ENCODE measurements around the gene WEE1. TPM values are rescaled to one million over a fixed set of nuclear protein-coding genes. Genes with fewer than 3 reads are reported as not detected.
A peak's percentile ranks its signal among the peaks of the same experiment; 100 is the strongest.

Gene WEE1
- total RNA-seq, 1 donor from 2014 or later = 111 TPM

DNA sequence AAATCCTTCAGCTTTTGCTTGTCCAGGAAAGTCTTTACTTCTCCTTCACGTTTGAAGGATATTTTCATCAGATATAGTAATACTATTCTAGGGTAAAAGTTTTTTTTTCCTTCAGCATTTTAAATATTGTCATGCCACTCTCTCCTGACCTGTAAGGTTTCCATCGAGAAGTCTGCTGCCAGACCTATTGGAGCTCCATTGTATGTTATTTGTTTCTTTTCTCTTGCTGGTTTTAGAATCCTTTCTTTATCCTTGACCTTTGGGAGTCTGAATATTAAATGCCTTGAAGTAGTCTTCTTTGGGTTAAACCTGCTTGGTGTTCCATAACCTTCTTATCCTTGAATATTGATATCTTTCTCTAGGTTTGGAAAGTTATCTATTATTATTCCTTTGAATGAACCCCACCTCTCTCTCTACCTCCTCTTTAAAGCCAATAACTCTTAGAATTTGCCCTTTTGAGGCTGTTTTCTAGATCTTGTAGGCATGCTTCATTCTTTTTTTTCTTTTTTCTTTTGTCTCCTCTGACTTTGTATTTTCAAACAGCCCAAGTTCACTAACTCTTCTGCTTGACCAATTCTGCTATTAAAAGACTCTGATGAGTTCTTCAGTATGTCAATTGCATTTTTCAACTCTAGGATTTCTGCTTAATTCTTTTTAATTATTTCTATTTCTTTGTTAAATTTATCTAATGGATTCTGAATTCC, 12.0 kb upstream of the WEE1 start:
- peaks cover 18% of the 10 kb centered on the region for H3K4me1 Mint-ChIP-seq (ENCODE audit: unreplicated experiment)
- peaks cover 27% of the 10 kb centered on the region for H3K9me3 Mint-ChIP-seq (ENCODE audit: unreplicated experiment)
- H3K27me3 Mint-ChIP-seq (ENCODE audit: unreplicated experiment) = no peaks in the 10 kb centered on the region
- no peak overlapping the region for H3K27ac Mint-ChIP-seq (ENCODE audit: unreplicated experiment)
- peaks cover 13% of the 10 kb centered on the region for H3K36me3 Mint-ChIP-seq (ENCODE audit: unreplicated experiment)
- TF ChIP-seq, protein P1, sequence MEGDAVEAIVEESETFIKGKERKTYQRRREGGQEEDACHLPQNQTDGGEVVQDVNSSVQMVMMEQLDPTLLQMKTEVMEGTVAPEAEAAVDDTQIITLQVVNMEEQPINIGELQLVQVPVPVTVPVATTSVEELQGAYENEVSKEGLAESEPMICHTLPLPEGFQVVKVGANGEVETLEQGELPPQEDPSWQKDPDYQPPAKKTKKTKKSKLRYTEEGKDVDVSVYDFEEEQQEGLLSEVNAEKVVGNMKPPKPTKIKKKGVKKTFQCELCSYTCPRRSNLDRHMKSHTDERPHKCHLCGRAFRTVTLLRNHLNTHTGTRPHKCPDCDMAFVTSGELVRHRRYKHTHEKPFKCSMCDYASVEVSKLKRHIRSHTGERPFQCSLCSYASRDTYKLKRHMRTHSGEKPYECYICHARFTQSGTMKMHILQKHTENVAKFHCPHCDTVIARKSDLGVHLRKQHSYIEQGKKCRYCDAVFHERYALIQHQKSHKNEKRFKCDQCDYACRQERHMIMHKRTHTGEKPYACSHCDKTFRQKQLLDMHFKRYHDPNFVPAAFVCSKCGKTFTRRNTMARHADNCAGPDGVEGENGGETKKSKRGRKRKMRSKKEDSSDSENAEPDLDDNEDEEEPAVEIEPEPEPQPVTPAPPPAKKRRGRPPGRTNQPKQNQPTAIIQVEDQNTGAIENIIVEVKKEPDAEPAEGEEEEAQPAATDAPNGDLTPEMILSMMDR (IDR thresholded peaks at IDR 0.05) = no peak
- no peak for DNase-seq (ENCODE audit: extremely low spot score, unreplicated experiment)
- no peak overlapping the region for H3K4me3 Mint-ChIP-seq (ENCODE audit: unreplicated experiment)

DNA sequence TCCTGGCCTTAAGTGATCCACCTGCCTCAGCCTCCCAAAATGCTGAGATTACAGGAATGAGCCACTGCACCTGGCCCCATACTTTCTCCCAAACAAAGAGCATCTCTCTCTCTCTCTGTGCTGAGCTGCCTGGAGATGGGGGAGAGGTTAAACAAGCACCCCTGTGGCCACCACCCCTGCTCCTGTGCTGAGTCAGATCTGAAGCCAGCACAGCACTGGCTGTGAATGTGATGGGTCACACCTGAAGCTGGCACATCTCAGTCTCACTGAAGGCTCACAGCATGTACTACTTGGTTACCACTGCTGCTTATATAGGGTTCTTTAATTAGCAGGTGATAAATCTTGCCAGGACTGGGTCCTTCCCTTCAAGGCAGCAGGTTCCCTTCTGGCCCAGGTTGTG, 10.8 kb upstream of the WEE1 start:
- peaks cover 28% of the 10 kb centered on the region for H3K4me1 Mint-ChIP-seq (ENCODE audit: unreplicated experiment)
- no peak overlapping the region for H3K27ac Mint-ChIP-seq (ENCODE audit: unreplicated experiment)
- no peaks in the 10 kb centered on the region for H3K27me3 Mint-ChIP-seq (ENCODE audit: unreplicated experiment)
- DNase-seq (ENCODE audit: extremely low spot score, unreplicated experiment) = no peak
- peaks cover 10% of the 10 kb centered on the region for H3K36me3 Mint-ChIP-seq (ENCODE audit: unreplicated experiment)
- TF ChIP-seq, protein P1 (IDR thresholded peaks at IDR 0.05) = no peak
- H3K9me3 Mint-ChIP-seq (ENCODE audit: unreplicated experiment) = peaks cover 27% of the 10 kb centered on the region
- H3K4me3 Mint-ChIP-seq (ENCODE audit: unreplicated experiment) = no peak overlapping the region

DNA sequence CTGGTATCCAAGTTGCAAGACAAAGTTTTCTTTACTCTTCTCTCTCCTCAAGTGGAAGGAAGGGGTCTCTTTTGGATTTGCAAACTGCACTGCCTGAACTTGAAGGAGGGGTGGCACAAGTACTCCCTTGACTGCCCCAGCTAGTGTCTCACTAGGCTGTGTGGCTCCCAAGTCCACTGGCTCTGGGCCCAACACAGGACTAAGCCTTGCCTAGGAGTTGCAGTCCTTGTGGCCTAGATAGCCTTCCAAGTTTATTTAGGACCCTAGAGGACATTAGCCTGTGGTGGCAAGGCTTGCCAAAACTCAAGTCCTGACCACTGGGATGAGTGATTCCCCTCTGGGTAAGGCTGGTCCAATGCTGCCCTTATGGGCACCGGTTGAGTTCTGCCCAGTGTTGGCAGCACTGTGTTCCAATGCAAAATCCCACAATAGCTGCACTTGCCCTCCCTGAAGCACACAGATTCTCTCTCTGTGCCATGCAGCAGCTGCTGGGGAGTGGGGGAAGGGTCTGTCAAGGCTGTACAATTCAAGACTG, 10.2 kb upstream of the WEE1 start:
- TF ChIP-seq, protein P1 (IDR thresholded peaks at IDR 0.05) = no peak
- H3K4me1 Mint-ChIP-seq (ENCODE audit: unreplicated experiment) = peaks cover 34% of the 10 kb centered on the region
- H3K9me3 Mint-ChIP-seq (ENCODE audit: unreplicated experiment) = peaks cover 27% of the 10 kb centered on the region
- H3K27me3 Mint-ChIP-seq (ENCODE audit: unreplicated experiment) = no peaks in the 10 kb centered on the region
- peaks cover 10% of the 10 kb centered on the region for H3K36me3 Mint-ChIP-seq (ENCODE audit: unreplicated experiment)
- DNase-seq (ENCODE audit: extremely low spot score, unreplicated experiment) = no peak
- H3K4me3 Mint-ChIP-seq (ENCODE audit: unreplicated experiment) = no peak overlapping the region
- no peak overlapping the region for H3K27ac Mint-ChIP-seq (ENCODE audit: unreplicated experiment)

DNA sequence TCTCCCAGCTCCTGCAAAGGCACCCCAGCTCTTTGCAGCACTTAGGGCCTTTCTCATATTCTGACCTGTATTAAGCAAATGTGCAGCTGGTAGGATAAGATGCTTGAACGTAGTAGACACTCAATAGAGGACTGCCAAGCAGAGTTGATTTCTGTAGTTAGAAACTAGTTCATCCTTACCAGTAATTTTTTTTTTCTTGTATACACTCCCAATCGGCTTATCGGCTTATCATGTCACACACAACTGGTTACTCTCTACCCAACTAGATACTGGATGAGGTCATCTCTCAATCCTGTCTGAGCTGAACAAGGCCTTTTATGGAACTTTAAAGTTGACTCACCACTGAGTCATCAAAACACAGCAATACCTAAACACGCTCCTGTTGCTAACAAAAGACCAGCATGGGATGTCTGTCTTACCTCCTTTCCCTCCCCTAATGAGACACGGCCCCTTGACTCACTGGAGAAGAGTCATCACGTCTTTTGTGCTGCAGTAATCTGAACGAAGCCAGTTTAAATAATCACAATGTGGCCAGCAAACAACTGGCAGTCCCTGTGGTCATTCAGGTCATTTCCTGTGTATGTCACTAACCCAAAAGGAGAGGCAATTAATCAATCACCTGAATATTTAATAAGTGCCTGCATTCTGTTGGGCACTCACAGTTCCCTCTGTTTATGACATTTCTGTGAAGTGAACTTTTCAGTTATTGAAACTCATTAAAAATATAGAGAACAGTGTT, 7.5 kb upstream of the WEE1 start:
- H3K27ac Mint-ChIP-seq (ENCODE audit: unreplicated experiment) = peak overlapping the region; percentile 100
- no peaks in the 10 kb centered on the region for H3K27me3 Mint-ChIP-seq (ENCODE audit: unreplicated experiment)
- TF ChIP-seq, protein P1 (IDR thresholded peaks at IDR 0.05) = no peak
- no peak for DNase-seq (ENCODE audit: extremely low spot score, unreplicated experiment)
- peaks cover 58% of the 10 kb centered on the region for H3K4me1 Mint-ChIP-seq (ENCODE audit: unreplicated experiment)
- H3K36me3 Mint-ChIP-seq (ENCODE audit: unreplicated experiment) = peaks cover 4% of the 10 kb centered on the region
- peaks cover 12% of the 10 kb centered on the region for H3K9me3 Mint-ChIP-seq (ENCODE audit: unreplicated experiment)
- H3K4me3 Mint-ChIP-seq (ENCODE audit: unreplicated experiment) = peak overlapping the region; percentile 29

DNA sequence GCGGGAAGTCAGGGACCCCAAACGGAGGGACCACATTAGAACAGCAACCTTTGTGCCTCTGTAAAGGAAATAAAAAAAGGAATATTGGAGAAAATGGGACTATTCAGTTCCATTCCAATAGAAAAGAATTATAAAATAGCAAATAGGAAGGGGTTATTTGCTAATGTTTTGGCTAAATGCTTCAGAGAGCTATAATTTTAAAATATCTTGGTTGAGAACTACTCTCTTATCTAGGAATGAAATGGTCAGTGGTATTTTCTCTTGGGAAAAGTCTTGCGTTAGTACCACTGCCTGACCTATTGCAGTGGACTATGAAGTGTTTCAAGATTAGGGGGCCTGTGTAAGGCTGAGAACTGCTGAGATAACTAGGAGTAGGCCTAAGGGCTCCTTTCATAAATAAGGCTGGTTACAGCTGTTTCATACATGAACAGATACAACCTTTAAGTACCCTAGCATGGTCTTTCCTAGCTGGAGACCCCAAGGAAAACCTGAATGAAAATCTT, 6.9 kb upstream of the WEE1 start:
- Mint-ChIP-seq H3K4me1 (ENCODE audit: unreplicated experiment) (peaks cover 64% of the 10 kb centered on the region), H3K9me3 (ENCODE audit: unreplicated experiment) (peaks cover 6% of the 10 kb centered on the region), H3K27me3 (ENCODE audit: unreplicated experiment) (no peaks in the 10 kb centered on the region)

More for the DNA sequence above, 6.9 kb upstream of the WEE1 start:
- H3K36me3 Mint-ChIP-seq (ENCODE audit: unreplicated experiment) = no peaks in the 10 kb centered on the region
- H3K27ac Mint-ChIP-seq (ENCODE audit: unreplicated experiment) = peak overlapping the region; percentile 100
- DNase-seq (ENCODE audit: extremely low spot score, unreplicated experiment) = no peak
- TF ChIP-seq, protein P1 (IDR thresholded peaks at IDR 0.05) = no peak
- no peak overlapping the region for H3K4me3 Mint-ChIP-seq (ENCODE audit: unreplicated experiment)

Measured in osteocyte (in vitro differentiated cells).